ENCODE data around the gene CEMP1.

DNA sequence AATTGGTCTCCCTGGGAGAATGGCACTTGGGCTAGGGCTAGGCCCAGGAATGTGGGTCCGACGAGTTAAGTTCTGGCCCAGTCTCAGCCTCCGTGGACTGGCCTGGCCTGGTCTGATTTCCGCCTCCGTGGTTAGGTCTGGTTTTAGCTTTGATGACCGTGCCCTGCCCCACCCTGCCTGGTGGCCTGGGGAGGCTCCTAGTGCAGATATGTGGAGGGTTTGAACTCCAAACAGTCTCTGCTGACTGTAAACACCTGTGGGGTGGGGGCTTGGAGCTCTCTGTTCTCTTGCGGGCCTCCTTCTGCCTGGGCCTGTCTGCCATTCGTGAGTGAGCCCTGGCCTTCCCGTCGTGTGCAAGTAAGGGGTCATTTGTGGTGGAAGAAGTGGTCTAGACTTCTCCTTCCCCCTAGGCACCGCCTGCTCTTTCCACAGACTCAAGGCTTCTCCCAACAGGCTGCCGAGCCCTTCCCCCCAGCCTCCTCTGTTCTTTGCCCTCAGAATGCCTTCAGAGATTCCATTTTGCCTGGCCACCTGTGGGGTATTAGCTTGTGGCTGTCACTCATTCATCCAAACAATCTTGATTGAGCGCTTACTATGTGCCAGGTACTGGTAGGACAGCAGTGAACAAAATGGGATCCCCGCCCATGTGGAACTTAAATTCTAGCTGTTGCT is 15.9 kb downstream of the CEMP1 start:
- TF ChIP-seq, protein P1, sequence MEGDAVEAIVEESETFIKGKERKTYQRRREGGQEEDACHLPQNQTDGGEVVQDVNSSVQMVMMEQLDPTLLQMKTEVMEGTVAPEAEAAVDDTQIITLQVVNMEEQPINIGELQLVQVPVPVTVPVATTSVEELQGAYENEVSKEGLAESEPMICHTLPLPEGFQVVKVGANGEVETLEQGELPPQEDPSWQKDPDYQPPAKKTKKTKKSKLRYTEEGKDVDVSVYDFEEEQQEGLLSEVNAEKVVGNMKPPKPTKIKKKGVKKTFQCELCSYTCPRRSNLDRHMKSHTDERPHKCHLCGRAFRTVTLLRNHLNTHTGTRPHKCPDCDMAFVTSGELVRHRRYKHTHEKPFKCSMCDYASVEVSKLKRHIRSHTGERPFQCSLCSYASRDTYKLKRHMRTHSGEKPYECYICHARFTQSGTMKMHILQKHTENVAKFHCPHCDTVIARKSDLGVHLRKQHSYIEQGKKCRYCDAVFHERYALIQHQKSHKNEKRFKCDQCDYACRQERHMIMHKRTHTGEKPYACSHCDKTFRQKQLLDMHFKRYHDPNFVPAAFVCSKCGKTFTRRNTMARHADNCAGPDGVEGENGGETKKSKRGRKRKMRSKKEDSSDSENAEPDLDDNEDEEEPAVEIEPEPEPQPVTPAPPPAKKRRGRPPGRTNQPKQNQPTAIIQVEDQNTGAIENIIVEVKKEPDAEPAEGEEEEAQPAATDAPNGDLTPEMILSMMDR (conservative IDR thresholded peaks at IDR 0.05; ENCODE audit: low read length) = no peak
- no peak for TF ChIP-seq EZH2phosphoT487 (IDR thresholded peaks at IDR 0.05; ENCODE audit: borderline replicate concordance, low read depth, low read length)
